ENCODE results near the gene ERG28.
A peak's percentile ranks its signal among the peaks of the same experiment; 100 is the strongest.
"Not testable (repeated sequence)": the region's sequence is repeated elsewhere in the genome, so short reads cannot be mapped to it uniquely, and the experiment has no call there.

The ERG28 gene
- total RNA-seq = 11.9 to 16.1 (median 12.3) reads per million in 4 donors

DNA sequence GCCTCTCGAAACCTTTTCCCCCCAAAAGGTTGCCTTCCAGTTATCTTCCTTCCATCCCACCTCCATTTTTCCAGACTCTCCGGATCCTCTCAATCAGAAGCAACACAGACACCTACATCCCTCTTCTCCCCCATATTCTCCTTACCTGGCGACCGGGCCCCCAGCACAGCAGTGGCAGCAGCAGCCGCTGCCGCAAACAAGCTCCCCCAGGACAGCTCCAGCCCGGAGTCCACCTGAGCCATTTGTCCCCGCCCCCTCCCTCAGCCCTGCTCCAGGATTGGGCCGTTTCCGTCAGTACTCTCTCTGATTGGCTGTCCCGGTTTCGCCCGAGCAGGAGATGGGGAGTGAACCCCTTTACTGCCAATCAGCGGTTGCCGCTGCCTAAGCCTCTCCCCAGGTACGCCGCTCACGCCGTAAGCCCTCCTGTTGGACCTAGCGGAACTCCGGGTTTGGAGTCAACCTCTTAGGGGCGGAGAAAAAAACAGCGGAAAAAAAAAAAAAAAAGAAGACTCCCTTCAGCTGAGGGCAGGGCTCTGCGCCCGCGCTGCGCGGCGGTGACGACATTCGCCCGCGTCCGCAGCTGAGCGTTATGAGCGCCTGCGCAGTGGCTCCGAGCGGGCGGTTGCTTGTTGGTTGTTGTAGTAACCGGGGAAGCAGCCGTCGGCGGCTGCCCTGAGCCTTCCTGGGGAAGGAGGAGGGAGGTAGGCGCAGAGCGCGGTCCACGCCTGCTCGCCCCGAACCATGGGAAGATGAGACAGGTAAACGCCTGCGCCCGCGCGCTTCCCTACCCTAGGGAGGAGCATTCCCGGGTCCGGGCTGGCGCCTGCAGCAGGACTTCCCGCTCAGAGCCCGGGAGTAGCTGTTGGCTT is at the start of gene ERG28, which contains the start of gene TTLL5:
Gene ERG28 (minus strand): TSS at position 247 of the 869 bp plus-strand sequence. CDS start 3,374 bp downstream, outside the sequence.
Gene TTLL5 (plus strand): TSS at position 617 of the 869 bp plus-strand sequence. CDS start 1,904 bp downstream, outside the sequence.
- DNase-seq = peak; percentile 95 to 99 (median 96)

DNA sequence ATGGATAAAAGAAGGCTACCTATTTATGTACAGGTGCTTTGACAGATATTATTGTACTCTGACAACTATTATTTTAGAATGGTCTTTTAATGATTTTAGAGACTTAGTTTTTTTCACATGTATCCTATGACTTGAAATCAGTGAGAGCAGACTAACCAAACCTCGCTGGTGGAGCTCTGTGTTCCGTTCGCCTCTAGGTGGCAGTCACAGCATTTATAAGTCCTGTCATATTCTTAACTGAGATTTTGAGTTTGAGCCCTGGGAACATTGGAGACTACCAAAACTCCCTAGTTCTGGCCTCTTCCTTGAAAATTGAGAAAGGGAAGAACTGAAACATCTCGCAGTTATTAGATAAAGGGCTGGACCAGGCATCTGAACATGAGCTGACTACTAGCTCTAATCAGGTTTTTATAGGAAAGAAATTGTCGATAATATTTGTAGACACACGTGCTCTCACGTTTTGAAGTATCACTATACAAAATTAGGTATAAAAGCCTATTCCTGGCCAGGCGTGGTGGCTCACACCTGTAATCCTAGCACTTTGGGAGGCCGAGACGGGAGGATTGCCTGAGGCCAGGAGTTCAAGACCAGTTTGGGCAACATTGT is 48.6 kb upstream of the ERG28 start:
- peak; percentile 13 to 59 (median 40) for DNase-seq

GRCh38 chr14:75705014-75705413 is 44.3 kb upstream of the ERG28 start:
- no peak for DNase-seq

- DNase-seq = no peak
Observed at GRCh38 chr14:75703467-75703866, 42.8 kb upstream of the ERG28 start.

- no peak for DNase-seq
Observed at GRCh38 chr14:75702616-75703261, 42.1 kb upstream of the ERG28 start.

- no peak for DNase-seq
Observed at GRCh38 chr14:75702122-75702521, 41.4 kb upstream of the ERG28 start.

DNA sequence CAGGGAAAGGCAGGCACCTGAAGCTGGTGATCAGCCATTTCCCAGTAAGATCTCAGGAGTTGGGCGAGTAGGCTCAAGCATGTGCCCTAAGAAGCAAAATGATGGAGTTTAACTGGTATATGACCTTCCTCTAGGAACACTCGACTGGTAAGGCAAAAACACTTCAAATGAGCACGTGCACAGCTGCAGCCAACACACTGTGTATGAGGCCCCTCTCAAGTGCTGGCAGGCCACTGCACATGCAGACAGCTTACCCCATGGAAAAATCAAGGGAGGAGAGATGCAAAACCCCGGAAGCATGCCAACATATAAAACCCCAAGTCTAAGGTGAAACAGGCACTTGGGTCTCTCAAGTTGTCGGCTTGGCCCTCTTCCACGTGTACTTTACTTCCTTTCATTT is 39.6 kb upstream of the ERG28 start:
- no peak for DNase-seq

DNA sequence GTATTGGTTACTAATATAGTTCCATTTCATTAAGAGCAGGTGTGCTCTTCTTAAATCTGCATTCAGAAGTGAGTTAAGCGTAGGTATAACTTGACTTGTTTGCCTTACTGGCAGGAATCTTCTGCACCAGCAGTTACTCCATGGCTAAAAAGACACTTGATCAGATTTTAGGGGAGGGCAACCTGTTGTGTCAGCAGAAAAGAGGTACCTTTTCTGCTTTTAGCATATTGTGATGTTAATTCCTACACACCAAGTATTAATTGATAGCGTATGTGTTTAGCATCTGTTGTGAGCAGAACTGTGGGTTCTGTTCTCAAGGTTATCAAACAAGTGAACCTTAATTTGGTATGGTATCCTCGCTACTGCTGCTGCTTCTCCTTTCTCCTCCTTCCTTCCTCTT is 38.7 kb upstream of the ERG28 start:
- no peak for DNase-seq

DNA sequence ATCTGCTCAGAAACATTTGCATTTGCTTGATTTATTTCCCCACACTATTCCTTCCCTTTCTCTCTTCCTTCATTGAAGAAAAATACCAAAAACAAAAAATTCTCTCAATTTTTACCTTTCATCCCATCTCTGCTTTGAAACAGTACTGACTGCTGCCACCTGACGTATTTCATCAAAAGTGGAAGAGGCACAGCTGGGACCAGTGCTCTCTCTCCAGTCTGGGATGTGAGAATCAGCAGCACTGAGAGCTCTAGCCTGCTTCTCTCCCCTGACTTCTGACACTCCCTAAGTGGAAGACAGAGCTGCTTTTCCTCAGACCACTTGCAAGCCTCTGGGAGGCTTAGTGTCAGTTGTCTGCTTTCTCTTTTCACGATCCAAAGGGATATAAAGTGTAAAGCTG is 37.2 kb upstream of the ERG28 start:
- DNase-seq = no peak

GRCh38 chr14:75697386-75697785 is 36.7 kb upstream of the ERG28 start:
- no peak for DNase-seq

- DNase-seq = not testable (repeated sequence)
Observed at GRCh38 chr14:75695025-75695424, 34.3 kb upstream of the ERG28 start.

GRCh38 chr14:75690010-75690409 is 29.3 kb upstream of the ERG28 start:
- no peak for DNase-seq

- DNase-seq = no peak
Observed at GRCh38 chr14:75689012-75689411, 28.3 kb upstream of the ERG28 start.

DNA sequence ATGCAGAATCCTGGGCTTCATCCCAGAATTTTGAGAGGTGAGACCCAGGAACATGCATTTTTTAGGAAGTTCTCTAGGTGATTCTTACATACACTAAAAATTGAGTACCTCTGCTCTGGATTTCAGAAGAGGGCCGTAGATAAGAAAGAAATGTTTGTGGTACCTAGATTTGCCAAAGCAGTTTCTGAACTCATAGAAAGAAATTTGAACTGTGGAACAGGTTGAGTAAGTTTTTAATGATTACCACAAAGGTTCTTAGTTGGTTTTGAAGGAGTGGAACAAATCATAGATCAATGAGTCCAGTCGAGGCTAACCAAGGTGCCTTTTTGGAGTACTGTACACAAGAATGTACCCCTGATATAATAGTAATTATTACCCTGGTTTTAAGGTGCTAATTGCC is 25.2 kb upstream of the ERG28 start:
- no peak for DNase-seq

DNA sequence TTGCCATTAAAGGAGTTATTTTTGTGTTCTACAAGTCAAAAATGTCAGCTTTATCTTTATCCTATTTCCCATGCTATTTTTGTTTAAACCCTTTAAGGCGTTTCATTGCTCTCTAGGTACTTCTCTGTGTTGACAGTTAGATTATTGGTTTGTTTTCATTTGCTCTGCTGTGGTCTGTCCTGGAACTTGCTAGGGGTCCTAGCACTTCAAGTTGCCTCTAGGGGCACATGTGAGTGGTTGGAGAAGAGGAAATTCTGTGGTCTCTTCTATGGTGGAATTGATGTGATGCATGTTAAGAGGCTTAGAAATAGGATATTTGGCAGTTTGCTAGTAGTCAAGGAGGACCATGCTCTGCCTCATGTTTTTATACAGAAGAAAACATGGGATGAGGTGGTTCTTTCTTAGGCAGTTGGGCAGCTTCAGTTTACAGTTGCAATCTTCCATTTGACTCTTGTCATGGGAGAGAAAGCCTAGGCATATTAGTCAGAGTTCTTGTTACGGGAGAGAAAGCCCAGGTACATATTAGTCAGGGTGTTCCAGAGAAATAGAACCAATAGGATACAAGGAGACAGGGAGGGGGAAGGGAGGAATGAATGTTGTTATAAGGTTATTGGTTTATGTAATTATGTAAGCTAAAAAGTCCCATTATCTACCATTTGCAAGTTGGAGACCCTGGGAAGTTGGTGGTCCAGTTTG is 14.7 kb upstream of the ERG28 start:
- no peak for DNase-seq

- DNase-seq = peak in 1 of 5 donors; percentile 43
Observed at GRCh38 chr14:75673345-75674035, 12.8 kb upstream of the ERG28 start.

GRCh38 chr14:75672605-75673192 is 12.0 kb upstream of the ERG28 start:
- no peak for DNase-seq

DNA sequence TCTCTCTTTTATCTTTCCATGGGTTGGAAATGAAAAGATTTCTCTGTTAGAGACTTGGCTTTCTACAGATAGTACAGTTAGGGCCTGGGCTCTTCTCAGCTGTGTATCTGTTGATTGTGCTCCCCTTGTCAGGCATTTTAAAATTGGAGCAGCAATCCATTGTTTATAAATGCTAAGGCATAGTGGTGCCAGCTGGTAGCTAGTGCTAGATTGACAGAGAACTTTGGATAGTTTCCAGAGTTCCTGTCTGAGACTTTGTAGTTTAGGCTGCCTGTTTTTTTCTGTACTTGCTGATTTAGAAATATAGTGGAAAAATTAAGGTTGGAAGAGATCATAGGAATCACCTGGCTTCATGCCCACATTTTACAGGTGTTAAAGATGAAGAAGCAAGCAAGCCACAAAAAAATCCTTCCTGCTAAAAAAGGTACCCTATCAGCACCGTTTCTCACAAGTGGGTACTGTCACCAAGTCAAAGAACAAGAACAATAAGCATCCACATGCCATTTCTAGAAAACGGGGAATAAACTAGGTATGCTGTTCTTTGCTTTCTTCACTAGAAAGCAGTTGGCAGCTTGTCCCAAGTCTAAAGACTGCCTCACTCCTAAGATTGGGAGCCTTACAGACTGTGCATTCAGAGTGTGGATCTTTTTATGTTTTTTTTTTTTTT is 6.6 kb upstream of the ERG28 start:
- DNase-seq = no peak

DNA sequence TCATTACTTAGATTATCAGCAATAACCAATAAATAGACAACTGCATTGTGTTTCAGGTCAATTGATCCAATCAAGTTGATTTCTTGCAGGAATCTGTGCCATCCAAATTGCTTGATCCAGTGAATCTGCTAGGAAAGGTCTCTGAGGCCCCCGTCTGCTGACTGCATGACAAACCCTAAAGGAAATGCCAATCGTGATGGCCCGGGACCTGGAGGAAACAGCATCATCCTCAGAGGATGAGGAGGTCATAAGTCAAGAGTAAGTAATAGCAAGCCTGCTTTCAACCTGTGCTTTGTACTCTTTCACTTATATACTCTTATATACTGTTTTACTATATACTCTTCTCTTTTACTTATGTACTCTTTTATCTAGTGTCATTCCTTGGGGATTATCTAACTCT is 2.3 kb upstream of the ERG28 start:
- DNase-seq = no peak

GRCh38 chr14:75661499-75661814 is 781 bp upstream of the ERG28 start:
- no peak for DNase-seq

- DNase-seq = no peak
Observed at GRCh38 chr14:75660238-75660629, 442 bp downstream of the ERG28 start.
